ENCODE data around the gene SEMA3C. TPM values are rescaled to one million over a fixed set of nuclear protein-coding genes. Genes with fewer than 3 reads are reported as not detected.

Gene SEMA3C
- total RNA-seq, 1 donor from 2014 or later = 68.6 TPM

GRCh38 chr7:80881351-80881900 is 37.4 kb downstream of the SEMA3C start:
- no peak for DNase-seq (ENCODE audit: low read depth)
- TF ChIP-seq CTCF (conservative IDR thresholded peaks at IDR 0.05; ENCODE audit: low read depth, low read length) = no peak
- H3K4me3 ChIP-seq (ENCODE audit: low read depth, low read length) = no peak overlapping the region

- TF ChIP-seq CTCF (conservative IDR thresholded peaks at IDR 0.05; ENCODE audit: low read depth, low read length) = no peak
- no peak for DNase-seq (ENCODE audit: low read depth)
- H3K4me3 ChIP-seq (ENCODE audit: low read depth, low read length) = no peak overlapping the region
These were observed 39.0 kb downstream of the SEMA3C start for GRCh38 chr7:80879849-80880248.

- no peak for TF ChIP-seq CTCF (conservative IDR thresholded peaks at IDR 0.05; ENCODE audit: low read depth, low read length)
- no peak overlapping the region for H3K4me3 ChIP-seq (ENCODE audit: low read depth, low read length)
- DNase-seq (ENCODE audit: low read depth) = no peak
These were observed 41.9 kb downstream of the SEMA3C start for GRCh38 chr7:80876894-80877414.

- H3K4me3 ChIP-seq (ENCODE audit: low read depth, low read length) = no peak overlapping the region
- no peak for TF ChIP-seq CTCF (conservative IDR thresholded peaks at IDR 0.05; ENCODE audit: low read depth, low read length)
- no peak for DNase-seq (ENCODE audit: low read depth)
These were observed 43.2 kb downstream of the SEMA3C start for GRCh38 chr7:80875537-80876120.

- DNase-seq (ENCODE audit: low read depth) = no peak
- no peak for TF ChIP-seq CTCF (conservative IDR thresholded peaks at IDR 0.05; ENCODE audit: low read depth, low read length)
- H3K4me3 ChIP-seq (ENCODE audit: low read depth, low read length) = no peak overlapping the region
These were observed 45.7 kb downstream of the SEMA3C start for GRCh38 chr7:80873140-80873539.

DNA sequence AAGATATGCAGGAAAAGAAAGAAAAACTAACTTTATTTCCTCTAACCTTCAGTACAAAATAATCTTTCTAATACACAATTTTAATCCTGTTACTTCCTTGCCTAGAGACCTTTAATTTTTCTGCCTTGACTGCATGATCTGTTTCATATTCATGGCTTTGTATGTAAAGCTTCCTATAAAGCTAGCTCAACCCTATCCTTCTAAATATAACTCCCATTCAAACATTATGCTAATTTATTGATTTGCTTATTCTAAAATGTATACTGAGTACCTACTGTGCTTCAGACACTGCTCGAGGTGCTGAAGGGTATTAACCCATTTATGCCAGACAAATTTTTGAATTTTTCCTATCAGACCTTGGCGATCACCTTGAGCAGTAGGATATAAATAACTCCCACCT is 47.6 kb downstream of the SEMA3C start:
- no peak for DNase-seq (ENCODE audit: low read depth)
- TF ChIP-seq CTCF (conservative IDR thresholded peaks at IDR 0.05; ENCODE audit: low read depth, low read length) = no peak
- no peak overlapping the region for H3K4me3 ChIP-seq (ENCODE audit: low read depth, low read length)

DNA sequence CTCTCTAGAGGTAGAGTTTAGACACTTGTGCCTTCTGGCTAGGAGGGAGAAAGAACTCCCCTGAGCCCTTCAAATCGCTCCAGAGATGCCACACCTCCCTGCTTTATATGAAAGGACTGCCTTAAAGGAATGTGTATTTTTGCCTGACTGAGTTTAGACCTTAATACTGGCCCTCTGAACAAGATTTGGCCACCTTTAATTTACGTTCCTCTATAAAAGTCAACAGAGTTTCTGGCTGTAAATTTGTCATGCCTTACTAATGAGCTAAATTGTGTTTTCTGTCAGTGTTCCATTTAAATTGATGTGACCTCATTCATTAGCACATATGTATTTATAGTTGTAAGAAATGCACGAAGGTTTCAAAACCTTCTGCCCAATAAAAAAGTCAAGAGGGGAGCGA is 48.0 kb downstream of the SEMA3C start:
- no peak for DNase-seq (ENCODE audit: low read depth)
- TF ChIP-seq CTCF (conservative IDR thresholded peaks at IDR 0.05; ENCODE audit: low read depth, low read length) = no peak
- H3K4me3 ChIP-seq (ENCODE audit: low read depth, low read length) = no peak overlapping the region

Measured in epithelial cell of proximal tubule (primary cell).